HUES48 (cell line): Measurements from ENCODE around the gene ALKBH7.

Experiments used
- H3K27ac ChIP-seq: one replicate; pipeline ENCODE4 v1.7.0; 2013; ENCODE audit warnings: low read depth, low read length, inconsistent platforms
- H3K27me3 ChIP-seq: 2 replicates; pipeline ENCODE4 v1.6.1; 2013; ENCODE audit warnings: mild to moderate bottlenecking, low read length; ENCODE audit not compliant: control insufficient read depth, insufficient read depth
- H3K36me3 ChIP-seq: 2 replicates; pipeline ENCODE4 v1.6.1; 2013; ENCODE audit warnings: low read length; ENCODE audit not compliant: control insufficient read depth, insufficient read depth
- H3K4me1 ChIP-seq: 2 replicates; pipeline ENCODE4 v1.6.1; 2013; ENCODE audit warnings: mild to moderate bottlenecking, low read length; ENCODE audit not compliant: control insufficient read depth, insufficient read depth
- H3K4me3 ChIP-seq: 2 replicates; pipeline ENCODE4 v1.5.1; 2013; ENCODE audit warnings: mild to moderate bottlenecking, low read depth, low read length
- H3K9ac ChIP-seq: 2 replicates; pipeline ENCODE4 v1.6.1; 2013; ENCODE audit warnings: mild to moderate bottlenecking, low read depth, low read length, moderate library complexity
- H3K9me3 ChIP-seq: 2 replicates; pipeline ENCODE4 v1.6.1; 2013; ENCODE audit warnings: low read length; ENCODE audit not compliant: control insufficient read depth, insufficient read depth

The ALKBH7 gene

GRCh38 chr19:6364353-6364752 lies 8.2 kb upstream of the ALKBH7 start:
- H3K9ac ChIP-seq, result no peak overlapping the region
- peaks cover 46% of the 10 kb centered on the region for H3K36me3 ChIP-seq
- no peak overlapping the region for H3K27ac ChIP-seq
- H3K4me1 ChIP-seq, result no peaks in the 10 kb centered on the region
- no peaks in the 10 kb centered on the region for H3K27me3 ChIP-seq
- H3K4me3 ChIP-seq, result no peak overlapping the region
- H3K9me3 ChIP-seq, result no peaks in the 10 kb centered on the region

DNA sequence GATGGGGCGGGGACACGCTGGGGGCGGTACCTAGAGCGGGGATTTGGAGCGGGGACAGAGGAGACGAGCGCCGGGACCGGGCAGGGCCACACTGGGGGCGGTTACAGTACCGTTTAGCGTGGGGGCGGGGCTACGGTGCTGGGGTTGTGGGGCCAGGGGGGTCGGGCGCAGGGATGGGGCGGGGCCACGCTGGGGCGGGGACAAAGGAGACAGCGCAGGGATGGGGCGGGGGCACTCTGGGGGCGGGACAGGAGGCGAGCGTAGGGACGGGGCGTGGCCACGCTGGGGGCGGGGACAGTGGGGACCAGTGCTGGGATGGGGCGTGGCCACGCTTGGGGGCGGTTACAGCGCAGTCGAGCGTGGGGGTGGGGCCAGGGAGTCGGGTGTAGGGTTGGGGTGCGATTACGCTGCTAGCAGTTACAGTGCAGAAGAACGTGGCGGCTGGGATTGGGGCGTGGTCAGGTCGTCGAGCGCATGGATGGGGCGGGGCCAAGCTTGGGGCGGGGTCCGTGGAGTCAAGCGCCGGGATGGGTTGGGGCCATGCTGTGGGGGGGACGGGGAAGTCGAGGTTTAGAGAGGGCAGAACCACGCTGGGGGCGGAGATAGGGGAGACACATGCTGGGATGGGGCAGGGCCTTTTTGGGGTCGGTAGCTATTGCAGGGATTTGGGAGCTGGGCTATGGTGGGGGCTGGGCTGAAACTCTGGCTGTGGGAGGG lies 660 bp downstream of the ALKBH7 start:
- peak overlapping the region; percentile 99 for H3K27ac ChIP-seq

DNA sequence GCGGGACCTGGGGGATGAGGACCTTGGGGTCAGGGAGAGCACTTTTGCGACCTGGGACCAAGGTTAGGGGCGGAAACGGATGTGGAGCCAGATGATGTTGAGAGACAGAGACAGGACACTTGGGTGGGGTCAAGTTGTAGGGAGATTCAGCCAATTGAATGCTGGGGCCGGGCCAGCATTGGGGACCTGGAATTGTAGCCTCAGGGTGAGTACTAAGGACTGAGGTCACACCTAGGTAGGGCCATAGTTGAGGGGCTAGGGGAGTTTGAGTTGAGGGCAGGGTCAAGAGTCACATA lies 1.2 kb downstream of the ALKBH7 start:
- H3K4me1 ChIP-seq, result peaks cover 7% of the 10 kb centered on the region; the same call in 1 of the 2 replicates
- H3K36me3 ChIP-seq, result peaks cover 14% of the 10 kb centered on the region
- no peak overlapping the region; the same call in 1 of the 2 replicates for H3K9ac ChIP-seq
- no peaks in the 10 kb centered on the region for H3K9me3 ChIP-seq
- peak overlapping the region; percentile 58 for H3K4me3 ChIP-seq
- H3K27ac ChIP-seq, result peak overlapping the region; percentile 31
- no peaks in the 10 kb centered on the region for H3K27me3 ChIP-seq

More for the DNA sequence above, 660 bp downstream of the ALKBH7 start:
- peaks cover 15% of the 10 kb centered on the region for H3K36me3 ChIP-seq
- no peaks in the 10 kb centered on the region for H3K9me3 ChIP-seq
- H3K9ac ChIP-seq, result peak overlapping the region; percentile 89; the same call in 1 of the 2 replicates
- no peaks in the 10 kb centered on the region for H3K27me3 ChIP-seq
- peak overlapping the region; percentile 97 for H3K4me3 ChIP-seq
- H3K4me1 ChIP-seq, result peaks cover 7% of the 10 kb centered on the region; the same call in 1 of the 2 replicates

DNA sequence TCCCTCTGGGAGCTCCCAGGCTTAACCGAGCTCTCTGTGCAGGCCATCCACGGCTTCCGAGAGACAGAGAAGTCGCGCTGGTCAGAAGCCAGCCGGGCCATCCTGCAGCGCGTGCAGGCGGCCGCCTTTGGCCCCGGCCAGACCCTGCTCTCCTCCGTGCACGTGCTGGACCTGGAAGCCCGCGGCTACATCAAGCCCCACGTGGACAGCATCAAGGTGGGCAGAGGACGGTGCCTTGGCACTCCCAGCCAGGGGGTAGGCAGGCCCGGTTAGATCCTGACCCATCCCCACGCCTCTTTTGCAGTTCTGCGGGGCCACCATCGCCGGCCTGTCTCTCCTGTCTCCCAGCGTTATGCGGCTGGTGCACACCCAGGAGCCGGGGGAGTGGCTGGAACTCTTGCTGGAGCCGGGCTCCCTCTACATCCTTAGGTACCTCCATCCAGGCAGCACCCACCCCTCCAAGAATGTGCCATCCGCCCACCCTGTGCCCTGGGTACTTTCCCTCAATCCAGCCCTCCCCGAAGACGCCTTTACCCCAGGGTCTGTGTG lies 1.6 kb downstream of the ALKBH7 start:
- peak overlapping the region; percentile 31 for H3K27ac ChIP-seq
- no peaks in the 10 kb centered on the region for H3K9me3 ChIP-seq
- H3K9ac ChIP-seq, result no peak overlapping the region
- peak overlapping the region; percentile 58 for H3K4me3 ChIP-seq
- peaks cover 15% of the 10 kb centered on the region for H3K36me3 ChIP-seq
- no peaks in the 10 kb centered on the region for H3K27me3 ChIP-seq
- H3K4me1 ChIP-seq, result peaks cover 7% of the 10 kb centered on the region; the same call in 1 of the 2 replicates

GRCh38 chr19:6374711-6375410 lies 2.3 kb downstream of the ALKBH7 start:
- Histone ChIP-seq H3K4me3 (no peak overlapping the region), H3K9ac (no peak overlapping the region), H3K27ac (no peak overlapping the region), H3K9me3 (no peaks in the 10 kb centered on the region), H3K27me3 (no peaks in the 10 kb centered on the region), H3K4me1 (peaks cover 7% of the 10 kb centered on the region; the same call in 1 of the 2 replicates), H3K36me3 (peaks cover 19% of the 10 kb centered on the region)

DNA sequence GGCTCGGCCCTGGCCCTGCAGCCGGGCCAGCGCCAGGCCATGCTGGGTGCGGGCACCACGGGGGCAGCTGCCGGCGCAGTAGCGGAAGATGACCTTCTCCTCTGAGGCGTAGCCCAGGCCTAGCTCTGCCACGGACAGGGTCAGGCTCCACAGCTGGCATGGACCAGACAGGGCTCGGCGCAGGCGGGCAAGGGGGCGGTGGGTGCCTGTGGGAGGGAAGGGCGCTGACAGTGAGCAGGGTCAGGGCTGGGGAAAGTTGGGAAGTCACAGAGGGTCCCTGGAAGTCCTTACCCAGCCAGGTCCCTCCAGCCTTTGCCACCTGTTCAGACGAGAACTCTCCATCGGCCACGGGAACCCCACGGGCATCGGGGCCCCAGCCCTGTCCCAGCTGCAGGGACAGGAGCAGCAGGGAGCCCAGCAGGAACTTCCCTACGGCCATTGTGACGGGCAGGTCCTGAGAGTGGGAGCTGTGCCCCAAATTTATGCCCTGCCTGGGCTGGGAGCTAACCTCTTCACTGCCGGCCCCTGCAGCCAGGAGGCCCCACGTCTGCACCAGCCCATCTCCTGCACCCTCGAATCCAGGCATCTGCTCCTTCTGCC lies 2.9 kb downstream of the ALKBH7 start, which contains the start of gene PSPN:
Gene PSPN, minus strand, starts transcription at position 523 of the 600 bp plus-strand sequence. Its CDS starts 84 bp downstream, at position 439.
- Histone ChIP-seq H3K9ac (0 out of 2 replicates have a peak within 1 kb of the TSS, but pooled peaks have one; percentile 20), H3K4me3 (no peak within 1 kb of the TSS), H3K4me1 (peaks cover 7% of the 10 kb centered on the region; the same call in 1 of the 2 replicates), H3K36me3 (peaks cover 25% of the 10 kb centered on the region), H3K27me3 (no peaks in the 10 kb centered on the region), H3K9me3 (no peaks in the 10 kb centered on the region), H3K27ac (no peak within 1 kb of the TSS)

- Histone ChIP-seq H3K9me3 (no peaks in the 10 kb centered on the region), H3K36me3 (peaks cover 37% of the 10 kb centered on the region), H3K27ac (no peak overlapping the region), H3K9ac (0 out of 2 replicates have a peak overlapping the region, but pooled peaks have one; percentile 20), H3K27me3 (no peaks in the 10 kb centered on the region), H3K4me1 (peaks cover 7% of the 10 kb centered on the region; the same call in 1 of the 2 replicates), H3K4me3 (no peak overlapping the region)
These were observed 4.1 kb downstream of the ALKBH7 start for GRCh38 chr19:6376512-6377190.

DNA sequence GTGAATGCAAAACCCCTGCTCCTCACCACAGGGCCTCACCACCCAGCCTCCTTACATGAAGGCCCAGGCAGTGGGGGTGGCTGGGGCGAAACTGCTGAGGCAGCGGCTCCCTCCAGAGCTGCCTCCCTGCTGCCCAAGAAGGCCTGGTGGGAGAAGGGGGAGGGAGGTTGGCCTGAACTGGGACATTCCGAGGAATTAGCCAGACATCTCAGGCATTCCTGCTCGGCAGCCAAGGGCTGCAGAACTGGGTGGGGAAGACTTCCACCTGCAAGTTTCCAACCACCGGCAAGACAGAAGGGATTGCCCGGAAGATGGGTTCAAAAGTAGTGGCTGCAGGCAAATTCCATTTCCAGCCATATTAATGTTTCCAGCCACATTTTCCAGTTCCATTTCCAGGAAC lies 5.4 kb downstream of the ALKBH7 start:
- Histone ChIP-seq H3K36me3 (peaks cover 48% of the 10 kb centered on the region), H3K27ac (peak overlapping the region; percentile 26), H3K9ac (no peak overlapping the region), H3K4me3 (no peak overlapping the region), H3K27me3 (no peaks in the 10 kb centered on the region), H3K4me1 (peaks cover 7% of the 10 kb centered on the region; the same call in 1 of the 2 replicates), H3K9me3 (no peaks in the 10 kb centered on the region)

- Histone ChIP-seq H3K27ac (peak overlapping the region; percentile 26), H3K4me1 (peaks cover 7% of the 10 kb centered on the region; the same call in 1 of the 2 replicates), H3K9ac (no peak overlapping the region), H3K36me3 (peaks cover 52% of the 10 kb centered on the region), H3K4me3 (no peak overlapping the region), H3K27me3 (no peaks in the 10 kb centered on the region), H3K9me3 (no peaks in the 10 kb centered on the region)
These were observed 5.9 kb downstream of the ALKBH7 start for GRCh38 chr19:6378486-6378885.

- H3K36me3 ChIP-seq, result peaks cover 63% of the 10 kb centered on the region
These were observed 7.2 kb downstream of the ALKBH7 start for GRCh38 chr19:6379744-6380143.

More at GRCh38 chr19:6379744-6380143, 7.2 kb downstream of the ALKBH7 start:
- Histone ChIP-seq H3K9ac (no peak overlapping the region), H3K27ac (no peak overlapping the region), H3K4me1 (no peaks in the 10 kb centered on the region), H3K9me3 (no peaks in the 10 kb centered on the region), H3K27me3 (no peaks in the 10 kb centered on the region), H3K4me3 (no peak overlapping the region)
